ENCODE measurements around the gene CEMP1. TPM values are rescaled to one million over a fixed set of nuclear protein-coding genes. Genes with fewer than 3 reads are reported as not detected.

CEMP1 gene
- polyA plus RNA-seq, 1 of the 3 experiments (the other 2 are of a cell fraction), result not detected

GRCh38 chr16:2493605-2494004 lies 37.6 kb downstream of the CEMP1 start:
- Histone ChIP-seq H3K9me3 (no peaks in the 10 kb centered on the region), H2AFZ (ENCODE audit: low read depth) (no peak overlapping the region), H3K4me2 (no peak overlapping the region), H3K27ac (ENCODE audit: low read depth in 2 of 2, low read length in 1 of 2) (no peak overlapping the region), H3K9ac (no peak overlapping the region), H3K9me2 (no peaks in the 10 kb centered on the region), H3F3A (replicated peaks; ENCODE audit: insufficient read depth) (no peaks in the 10 kb centered on the region), H3K36me3 (replicated peaks in 1 of 2; ENCODE audit: control insufficient read depth in 1 of 2, insufficient read depth in 2 of 2, low read length in 1 of 2) (peaks cover 0 to 9% of the 10 kb centered on the region in 2 experiments), H3K79me2 (ENCODE audit: insufficient read depth) (no peaks in the 10 kb centered on the region), H3K4me1 (ENCODE audit: control insufficient read depth in 1 of 2, insufficient read depth in 2 of 2, low read depth in 1 of 2, low read length in 1 of 2) (peaks cover 0 to 17% of the 10 kb centered on the region in 2 experiments; a peak in 1 of 4 replicates), H4K20me1 (ENCODE audit: insufficient read depth) (no peaks in the 10 kb centered on the region), H3K27me3 (ENCODE audit: insufficient read depth) (no peaks in the 10 kb centered on the region), H3K4me3 (ENCODE audit: low read depth in 2 of 2, low read length in 1 of 2) (no peak overlapping the region)
- CTCF ChIA-PET, result interaction anchor here (1.0 to 1.4 kb wide), 2 partner anchors 11 to 20 kb away, joined by 3 read pairs; no protein-coding TSS in a partner anchor
- DNase-seq, result no peak
- no peak for TF ChIP-seq USF1 (IDR thresholded peaks at IDR 0.05; ENCODE audit: borderline replicate concordance, low read depth)
- no peak for TF ChIP-seq RCOR1 (IDR thresholded peaks at IDR 0.05; ENCODE audit: low read length)
- TF ChIP-seq NFIC (IDR thresholded peaks at IDR 0.05; ENCODE audit: borderline replicate concordance), result no peak
- no peak for TF ChIP-seq YY1 (IDR thresholded peaks at IDR 0.05; ENCODE audit: low read depth)
- no peak for TF ChIP-seq MEF2A (IDR thresholded peaks at IDR 0.05; ENCODE audit: borderline replicate concordance, low read depth)
- TF ChIP-seq MAX (IDR thresholded peaks at IDR 0.05; ENCODE audit: low read depth), result no peak
- TF ChIP-seq TCF12 (IDR thresholded peaks at IDR 0.05), result no peak
- TF ChIP-seq USF2 (IDR thresholded peaks at IDR 0.05; ENCODE audit: borderline replicate concordance, low read depth, low read length), result no peak
- TF ChIP-seq TEAD4 (IDR thresholded peaks at IDR 0.05; ENCODE audit: borderline replicate concordance, insufficient read depth), result no peak
- no peak for TF ChIP-seq EZH2phosphoT487 (IDR thresholded peaks at IDR 0.05; ENCODE audit: borderline replicate concordance, low read depth)
- TF ChIP-seq SIN3A (IDR thresholded peaks at IDR 0.05; ENCODE audit: borderline replicate concordance, low read depth, low read length), result no peak
- no peak for TF ChIP-seq ZBTB33 (IDR thresholded peaks at IDR 0.05; ENCODE audit: borderline replicate concordance, low read depth)
- no peak for TF ChIP-seq REST (IDR thresholded peaks at IDR 0.05; ENCODE audit: low read depth, low read length)
- no peak for TF ChIP-seq POLR2AphosphoS5 (IDR thresholded peaks at IDR 0.05; ENCODE audit: low read depth, low read length)
- no peak for TF ChIP-seq FOSL2 (IDR thresholded peaks at IDR 0.05; ENCODE audit: borderline replicate concordance, low read depth)
- no peak for TF ChIP-seq ELF1 (IDR thresholded peaks at IDR 0.05)
- no peak for TF ChIP-seq PBX3 (IDR thresholded peaks at IDR 0.05)
- no peak for TF ChIP-seq EP300 (IDR thresholded peaks at IDR 0.05; ENCODE audit: borderline replicate concordance in 1 of 2, low read depth in 1 of 2, low read length in 1 of 2)
- no peak for TF ChIP-seq GABPA (IDR thresholded peaks at IDR 0.05; ENCODE audit: low read depth)
- POLR2A ChIA-PET, result interaction anchor here (0.6 kb wide), 1 partner anchor 13 kb away, joined by 3 read pairs; no protein-coding TSS in a partner anchor
- 94% methylated on average over 4 of the region's 6 CpGs for WGBS (ENCODE audit: low lambda C conversion rate)

All from SK-N-SH (cell line).